NCI-H460 (cell line): ENCODE measurements around the gene SBF1. TPM values are rescaled to one million over a fixed set of nuclear protein-coding genes. Genes with fewer than 3 reads are reported as not detected.
A peak's percentile ranks its signal among the peaks of the same experiment; 100 is the strongest.

ENCODE experiments used
- DNase-seq: peaks from one replicate; pipeline ENCODE4 v3.0.0-alpha.2; 2016; ENCODE audit warnings: low read depth; ENCODE audit errors: extremely low read depth
- total RNA-seq: library from RNA; depleted of rRNA; stranded (reverse); fragments of >200 nt; shearing (Covaris generic); gene quantifications from 2 replicates; pipeline ENCODE4 v1.2.3, GENCODE V29; 2014

Gene SBF1
- total RNA-seq, 1 experiment from 2014 or later = 37.0 TPM

DNA sequence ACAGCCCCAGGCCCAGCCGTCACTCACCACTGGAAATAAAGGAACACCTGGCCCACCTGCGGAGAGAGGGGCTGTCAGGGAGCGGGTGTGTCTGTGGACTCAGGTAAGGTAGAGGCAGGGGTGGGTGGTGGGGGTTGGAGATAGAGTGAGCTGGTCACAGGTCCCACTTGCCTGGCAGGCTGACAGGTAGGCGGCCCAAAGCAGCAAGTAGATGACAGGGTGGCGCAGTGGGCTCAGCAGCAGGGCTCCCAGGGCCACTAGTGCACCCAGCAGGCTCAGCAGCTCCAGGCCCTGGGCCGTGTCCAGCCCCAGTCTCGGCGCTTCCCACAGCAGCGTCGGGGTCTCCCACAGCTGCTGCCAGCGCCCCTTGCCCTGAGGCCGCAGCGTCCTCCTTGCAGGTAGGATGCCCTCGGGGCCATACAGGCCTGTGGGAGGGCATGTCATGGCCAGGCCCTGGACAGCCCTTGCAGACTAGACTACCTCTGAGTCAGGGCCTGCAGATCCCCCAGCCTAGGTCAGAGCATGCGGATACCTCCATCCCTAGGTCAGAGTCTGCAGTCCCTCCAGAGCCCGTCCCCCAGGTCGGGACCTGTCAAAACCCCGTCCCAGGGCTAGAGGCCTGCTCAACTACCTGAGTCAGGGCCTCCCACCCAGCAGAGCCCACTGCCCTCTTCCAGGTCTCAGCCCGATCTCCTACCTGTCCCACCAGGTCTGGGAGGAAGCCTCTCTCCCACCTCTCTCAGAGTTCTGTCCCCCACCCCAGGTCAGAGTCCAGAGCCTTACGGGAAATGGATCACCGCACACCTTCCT is 32.0 kb upstream of the SBF1 start:
- DNase-seq = no peak

DNA sequence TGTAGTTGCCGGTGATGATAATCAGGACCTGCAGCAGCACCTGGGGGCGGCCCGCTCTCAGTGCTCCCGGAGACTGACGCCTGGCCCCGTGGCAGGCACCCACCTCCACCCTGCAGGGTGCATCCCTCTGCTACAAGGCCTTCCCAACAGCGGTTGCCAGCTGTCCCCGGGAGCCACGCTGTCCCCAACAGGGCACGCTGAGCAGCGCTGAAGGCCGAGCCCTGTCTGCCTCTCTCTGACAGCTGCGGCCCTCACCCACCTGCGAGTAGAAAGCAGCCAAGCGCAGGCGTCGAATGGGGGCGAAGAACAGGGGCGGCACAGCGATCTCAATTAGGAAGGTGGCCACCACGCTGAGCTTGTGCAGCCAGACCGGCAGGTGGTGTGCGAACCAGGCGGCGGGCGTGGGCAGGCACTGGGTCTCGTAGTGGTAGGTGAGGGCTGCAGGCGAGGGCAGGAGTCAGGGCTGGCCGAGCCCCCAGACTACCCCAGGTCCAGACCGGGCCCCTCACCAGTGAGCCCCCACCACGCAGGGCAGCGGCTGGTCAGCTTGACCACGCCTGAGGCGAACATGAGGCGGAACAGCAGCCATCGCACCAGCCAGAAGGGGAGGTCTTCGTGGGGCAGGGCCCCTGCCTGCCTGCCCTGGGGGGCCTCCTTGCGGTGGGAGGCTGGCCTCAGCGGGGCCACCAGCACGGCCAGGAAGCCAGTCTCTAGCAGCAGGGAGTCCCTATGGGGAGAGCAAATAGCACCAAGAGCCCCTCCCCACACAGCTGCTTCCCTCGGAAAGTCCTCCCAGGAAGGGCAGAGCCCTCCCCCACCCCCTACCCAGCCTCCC is 31.2 kb upstream of the SBF1 start:
- DNase-seq = no peak

DNA sequence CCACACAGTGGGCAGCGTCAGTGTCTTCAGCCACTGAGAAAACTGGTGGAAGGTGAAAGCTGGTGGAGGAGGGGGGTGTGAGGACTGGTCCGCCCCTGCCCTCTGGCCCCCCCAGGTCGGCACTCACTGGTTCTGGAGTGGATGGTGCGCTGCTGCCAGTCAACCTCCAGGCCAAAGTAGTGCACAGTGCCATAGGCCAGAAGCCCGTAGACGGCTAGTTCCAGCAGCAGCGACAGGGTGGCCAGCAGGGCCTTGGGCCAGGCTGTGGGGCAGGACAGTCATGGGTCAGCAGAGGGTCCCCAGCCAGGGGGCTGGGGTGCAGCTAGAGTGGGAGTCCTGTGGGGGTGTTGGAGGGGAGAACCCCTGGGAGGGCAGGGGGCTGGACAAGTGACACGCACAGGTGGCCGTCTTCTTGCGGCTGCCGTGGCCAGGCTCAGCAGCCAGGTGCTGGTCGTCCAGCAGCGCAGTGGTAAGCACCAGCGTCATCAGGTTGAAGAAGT is 30.5 kb upstream of the SBF1 start:
- DNase-seq = no peak

DNA sequence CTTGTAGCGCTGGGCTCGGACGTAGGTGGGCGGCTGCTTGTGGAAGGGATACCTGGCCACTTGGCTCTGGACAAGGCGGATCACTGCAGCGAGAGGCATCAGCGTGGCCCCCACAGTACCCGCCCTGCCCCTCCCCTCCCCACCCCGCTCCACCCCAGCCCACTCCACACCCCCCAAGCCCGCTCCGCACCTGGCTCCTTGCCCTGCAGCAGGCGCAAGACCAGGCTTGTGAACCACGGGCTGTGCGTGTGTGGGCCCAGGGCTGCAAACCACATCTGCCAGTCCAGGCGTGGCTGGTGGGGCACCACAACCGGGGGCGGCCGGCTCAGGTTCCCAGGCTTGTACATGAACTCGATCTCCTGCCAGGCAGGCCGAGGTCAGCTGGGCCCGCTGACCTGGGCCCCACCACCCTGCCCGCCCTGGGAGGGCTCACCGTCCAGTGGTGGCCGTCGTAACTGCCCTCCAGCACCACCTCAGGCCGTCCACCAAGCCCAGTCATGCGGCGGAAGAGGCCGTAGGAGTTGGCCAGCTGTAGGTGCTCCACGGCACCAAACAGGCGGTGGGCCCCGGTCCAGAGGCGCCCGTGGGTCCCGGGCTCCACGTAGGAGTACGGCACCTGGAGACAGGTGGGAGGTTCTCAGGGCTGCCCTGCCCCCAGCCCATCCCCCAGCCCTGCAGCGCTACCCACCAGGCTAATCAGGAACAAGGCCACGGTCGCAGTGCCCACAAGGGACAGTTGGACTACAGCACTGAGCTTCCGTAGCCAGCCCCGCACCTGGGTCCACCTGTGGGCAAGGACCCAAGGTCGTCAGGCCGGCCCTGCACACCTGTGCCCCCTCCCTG is 29.8 kb upstream of the SBF1 start:
- no peak for DNase-seq

DNA sequence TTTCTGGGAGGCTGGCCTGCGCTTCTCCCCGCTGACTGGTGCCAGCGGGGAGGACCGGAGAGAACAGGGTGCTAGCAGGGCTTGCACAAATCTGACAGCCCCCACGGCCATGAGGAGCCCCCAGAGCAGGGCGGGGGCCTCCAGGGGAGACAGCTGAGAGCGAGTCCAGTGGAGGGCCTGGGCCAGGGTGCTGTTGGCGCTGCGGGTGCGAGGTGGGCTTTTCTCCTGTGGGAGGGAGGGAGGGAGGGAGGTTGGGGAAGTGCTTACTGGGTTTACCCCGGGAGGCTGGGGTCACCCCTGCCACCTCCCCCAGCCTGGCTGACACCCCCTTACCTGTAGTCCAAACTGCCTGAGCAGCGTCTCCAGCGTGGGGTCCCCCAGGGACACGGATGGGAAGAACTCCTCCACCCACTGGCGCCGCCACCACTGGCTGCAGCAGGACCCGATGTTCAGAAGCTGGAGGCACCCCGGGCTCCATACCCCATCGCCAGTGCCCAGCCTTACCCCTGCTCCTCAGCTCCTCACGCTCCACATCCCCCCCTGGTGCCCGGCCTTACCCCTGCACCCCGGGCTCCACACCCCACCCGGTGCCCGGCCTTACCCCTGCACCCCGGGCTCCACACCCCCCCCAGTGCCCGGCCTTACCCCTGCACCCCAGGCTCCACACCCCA is 28.8 kb upstream of the SBF1 start:
- DNase-seq = no peak

DNA sequence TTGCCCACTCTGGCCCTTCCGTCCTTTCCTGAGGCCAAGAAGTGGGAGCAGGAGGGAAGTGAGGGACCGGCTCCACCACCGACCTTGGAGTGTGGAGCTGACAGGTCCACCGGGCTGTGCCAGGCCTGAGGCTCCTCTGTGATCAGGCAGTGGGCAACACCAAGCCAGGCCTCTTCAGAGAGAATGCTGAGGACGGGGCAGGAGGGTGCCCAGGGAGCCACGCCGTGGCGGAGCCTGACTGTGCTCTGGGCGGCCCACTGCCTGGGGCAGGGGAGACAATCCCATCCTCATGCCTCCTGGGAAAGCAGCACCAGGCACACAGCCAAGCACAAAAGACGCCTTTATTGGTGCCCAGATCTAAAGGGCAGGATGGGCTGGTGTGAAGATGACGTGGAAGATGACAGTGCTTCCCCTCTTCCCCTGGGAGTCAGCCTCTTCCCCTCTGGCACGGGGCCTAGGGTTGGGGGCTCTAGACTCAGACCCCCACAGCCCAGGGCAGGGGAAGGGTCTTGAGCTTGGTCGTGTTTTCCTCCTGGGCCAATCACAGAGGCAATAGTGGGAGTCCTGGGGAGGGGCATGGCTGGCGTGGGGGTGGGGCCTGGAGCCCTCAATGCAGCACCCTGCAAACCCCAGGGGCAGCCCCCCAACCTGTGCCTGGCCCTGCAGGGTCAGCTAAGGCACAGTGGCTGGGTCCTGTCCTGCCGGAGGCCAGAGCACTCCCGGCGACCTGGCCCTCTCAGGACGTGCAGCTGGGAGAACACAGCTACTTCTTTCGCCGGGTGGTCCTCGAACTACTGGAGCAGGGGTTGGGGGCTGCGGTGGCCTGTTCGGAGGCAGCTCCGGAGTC is 28.0 kb upstream of the SBF1 start:
- DNase-seq = no peak

DNA sequence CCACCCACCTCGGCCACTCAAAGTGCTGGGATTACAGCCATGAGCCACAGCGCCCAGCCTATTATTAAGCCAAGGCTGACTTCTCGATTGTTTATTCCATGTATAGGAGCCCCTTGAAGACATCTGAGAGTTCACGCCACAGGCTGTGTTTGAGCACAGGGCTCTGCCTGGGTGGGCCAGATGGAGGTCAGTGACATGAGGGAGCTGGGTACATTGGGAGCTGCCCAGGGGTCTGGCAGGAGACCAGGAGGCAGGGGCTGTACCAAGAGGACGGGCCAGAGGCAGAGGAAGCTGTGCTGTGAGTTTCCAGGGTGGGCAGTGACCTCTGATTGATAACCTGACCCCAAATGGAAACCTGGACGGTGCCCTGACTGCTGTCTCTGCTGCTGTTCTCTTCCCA is 27.3 kb upstream of the SBF1 start:
- DNase-seq = no peak

DNA sequence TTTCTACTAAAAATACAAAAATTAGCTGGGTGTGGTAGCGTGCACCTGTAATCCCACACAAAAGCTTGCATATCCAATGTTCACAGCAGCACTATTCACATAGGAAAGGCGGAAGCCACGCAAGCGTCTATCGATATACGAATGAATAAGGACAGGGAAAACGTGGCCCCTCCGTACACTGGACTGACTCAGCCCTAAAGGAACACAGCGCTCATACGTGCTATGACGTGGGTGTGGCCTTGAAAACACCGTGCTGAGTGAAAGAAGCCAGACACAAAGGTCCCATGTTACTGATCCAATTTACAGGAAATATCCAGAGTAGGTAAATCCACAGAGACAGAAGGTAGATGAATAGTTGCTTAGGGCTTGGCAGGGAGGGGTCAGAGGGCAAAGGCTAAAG is 25.6 kb upstream of the SBF1 start:
- no peak for DNase-seq

DNA sequence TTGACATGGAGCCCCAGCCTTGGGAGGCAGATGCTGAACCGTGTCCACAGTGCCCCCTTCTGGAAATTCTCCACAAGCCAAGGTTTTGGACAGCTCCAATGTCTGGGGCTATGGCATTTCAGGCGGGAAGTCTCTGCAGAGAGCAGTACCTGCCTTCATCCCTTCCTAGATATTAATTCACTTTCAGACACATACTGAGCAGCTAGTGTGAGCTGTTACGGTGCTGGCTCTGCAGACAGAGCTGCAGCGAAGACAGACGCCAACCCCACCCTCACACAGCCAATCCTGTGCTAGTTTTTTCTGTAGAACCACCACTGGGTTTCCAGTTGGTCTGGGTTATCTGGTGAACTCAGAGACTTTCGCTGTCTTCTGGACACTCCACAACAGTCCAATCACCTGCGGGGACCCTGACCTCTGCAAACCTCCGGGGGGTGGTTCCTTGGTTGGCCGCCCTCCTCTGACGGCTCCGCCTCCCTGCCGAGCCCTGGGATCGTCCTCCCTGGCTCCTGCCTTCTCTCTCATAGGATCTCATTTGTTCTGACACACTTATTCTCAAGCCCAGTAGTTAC is 23.6 kb upstream of the SBF1 start:
- peak; percentile 61 for DNase-seq

DNA sequence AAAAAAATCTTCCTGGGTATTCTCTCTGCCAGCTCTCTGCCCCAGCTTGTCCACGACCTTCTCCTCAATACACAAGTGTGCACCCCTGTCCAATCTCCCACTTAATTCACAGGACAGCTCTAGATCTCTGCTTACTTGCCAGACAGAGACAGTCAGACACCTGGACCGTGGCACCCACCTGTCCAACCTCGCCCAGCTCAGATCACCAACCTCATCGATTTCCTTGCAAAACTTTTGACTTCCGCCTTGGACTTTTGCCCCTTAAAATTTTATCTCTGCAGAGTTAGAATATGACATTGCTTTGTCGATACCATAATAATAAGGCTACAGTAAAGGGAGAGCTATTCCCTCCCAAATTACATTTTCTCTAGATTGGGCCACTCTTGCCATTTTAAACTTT is 22.3 kb upstream of the SBF1 start:
- no peak for DNase-seq

DNA sequence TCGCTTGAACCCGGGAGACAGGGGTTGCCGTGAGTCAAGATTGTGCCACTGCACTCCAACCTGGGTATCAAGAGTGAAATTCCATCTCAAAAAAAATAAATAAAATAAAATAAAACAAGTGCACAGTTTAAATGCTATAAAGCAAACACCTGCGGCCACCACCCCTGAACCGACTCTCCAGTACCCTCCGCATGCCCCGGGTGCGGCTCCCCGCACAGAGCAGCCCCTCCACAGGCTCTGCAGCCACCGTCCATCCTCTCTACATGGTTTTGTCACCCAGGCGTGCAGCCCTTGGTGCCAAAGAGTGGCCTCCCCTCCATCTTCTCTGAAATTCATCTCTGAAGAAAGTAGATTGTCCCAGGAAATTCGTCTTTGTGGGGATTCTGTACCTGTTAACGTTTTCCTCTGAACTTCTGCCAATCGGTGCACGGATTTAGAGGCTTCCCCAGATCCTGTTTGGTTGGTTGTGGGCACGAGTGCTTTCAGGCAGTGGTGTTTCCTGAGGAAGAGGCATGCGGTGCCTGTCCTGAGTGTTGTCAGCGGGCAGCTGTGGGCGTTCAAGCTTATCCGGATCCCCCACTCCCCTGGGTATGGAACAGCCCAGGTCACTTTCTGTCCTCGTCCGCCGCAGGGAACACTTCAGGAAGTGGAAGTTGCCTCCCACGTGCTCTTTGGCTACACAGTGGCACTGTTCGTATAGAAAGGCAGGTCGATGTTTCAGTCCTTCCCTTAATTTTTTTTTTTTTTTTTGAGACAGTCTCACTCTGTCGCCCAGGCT is 15.9 kb upstream of the SBF1 start:
- DNase-seq = no peak

DNA sequence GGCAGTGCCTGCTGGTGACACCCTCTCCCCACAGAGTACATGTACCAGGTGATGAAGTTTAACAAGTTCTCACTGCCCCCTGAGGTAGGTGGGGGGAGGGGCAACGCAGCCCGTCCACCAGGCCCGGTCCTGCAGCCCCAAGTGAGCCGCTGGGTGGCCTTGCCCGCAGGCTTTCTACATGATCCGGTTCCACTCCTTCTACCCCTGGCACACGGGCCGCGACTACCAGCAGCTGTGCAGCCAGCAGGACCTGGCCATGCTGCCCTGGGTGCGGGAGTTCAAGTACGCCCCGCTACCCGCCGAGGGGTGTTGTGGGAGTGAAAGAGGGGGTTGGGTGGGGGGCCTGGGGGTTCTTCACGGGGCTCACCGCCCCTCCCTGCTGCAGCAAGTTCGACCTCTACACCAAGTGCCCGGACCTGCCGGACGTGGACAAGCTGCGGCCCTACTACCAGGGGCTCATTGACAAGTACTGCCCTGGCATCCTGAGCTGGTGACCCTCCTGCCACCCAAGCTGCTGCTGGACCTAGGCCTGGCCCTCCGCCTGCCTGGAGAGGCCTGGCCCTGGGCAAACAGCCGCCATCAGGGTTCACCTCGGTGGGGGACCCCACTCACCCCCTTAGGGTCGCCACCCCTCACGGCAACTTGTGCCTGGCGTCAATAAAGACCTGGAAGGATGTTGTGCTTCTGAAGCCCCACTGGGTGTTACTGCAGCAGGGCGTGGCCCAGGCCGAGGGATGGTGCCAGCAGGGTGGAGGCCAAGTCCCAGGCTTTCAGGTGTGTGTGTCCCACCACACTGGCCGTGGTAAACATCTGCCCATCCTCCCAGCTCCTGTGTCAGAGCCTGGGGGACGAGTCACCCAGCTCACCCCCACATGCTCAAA is 14.8 kb upstream of the SBF1 start:
- DNase-seq = no peak

DNA sequence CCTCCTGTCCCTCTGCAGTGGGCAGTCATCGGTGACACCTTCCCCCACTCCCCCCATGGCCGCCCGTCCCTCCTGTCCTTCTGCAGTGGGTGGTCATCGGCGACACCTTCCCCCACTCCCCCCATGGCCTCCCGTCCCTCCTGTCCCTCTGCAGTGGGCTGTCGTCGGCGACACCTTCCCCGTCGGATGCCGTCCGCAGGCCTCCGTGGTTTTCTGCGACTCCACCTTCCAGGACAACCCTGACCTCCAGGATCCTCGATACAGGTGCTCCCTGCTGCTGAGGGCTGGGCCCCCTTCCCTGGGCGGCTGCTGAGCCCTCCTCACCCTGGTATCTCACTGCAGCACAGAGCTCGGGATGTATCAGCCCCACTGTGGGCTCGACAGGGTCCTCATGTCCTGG is 14.1 kb upstream of the SBF1 start:
- DNase-seq = no peak

DNA sequence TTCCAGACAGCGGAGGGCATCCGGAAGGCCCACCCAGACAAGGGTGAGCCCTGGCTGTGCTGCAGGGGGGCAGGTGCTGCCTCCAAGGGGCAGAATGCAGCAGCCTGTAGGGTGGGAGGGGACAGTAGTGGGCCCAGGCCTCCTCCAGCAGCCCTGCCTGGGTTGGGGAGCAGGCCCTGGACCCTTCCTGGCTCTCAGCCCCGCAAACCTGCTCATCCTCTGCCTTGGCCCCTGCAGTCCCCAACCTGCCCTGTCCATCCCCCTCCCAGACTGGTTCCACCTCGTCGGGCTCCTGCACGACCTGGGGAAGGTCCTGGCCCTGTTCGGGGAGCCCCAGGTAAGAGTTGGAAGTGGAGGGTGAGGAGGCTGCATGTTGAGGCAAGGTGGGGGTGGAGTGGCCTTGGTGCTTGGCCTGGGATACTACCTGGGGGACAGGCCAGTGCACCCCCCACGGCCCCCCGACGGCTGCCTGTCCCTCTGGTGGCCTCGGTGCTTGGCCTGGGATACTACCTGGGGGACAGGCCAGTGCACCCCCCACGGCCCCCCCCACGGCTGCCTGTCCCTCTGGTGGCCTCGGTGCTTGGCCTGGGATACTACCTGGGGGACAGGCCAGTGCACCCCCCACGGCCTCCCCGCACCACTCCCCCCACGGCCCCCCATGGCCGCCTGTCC is 13.3 kb upstream of the SBF1 start:
- DNase-seq = no peak

DNA sequence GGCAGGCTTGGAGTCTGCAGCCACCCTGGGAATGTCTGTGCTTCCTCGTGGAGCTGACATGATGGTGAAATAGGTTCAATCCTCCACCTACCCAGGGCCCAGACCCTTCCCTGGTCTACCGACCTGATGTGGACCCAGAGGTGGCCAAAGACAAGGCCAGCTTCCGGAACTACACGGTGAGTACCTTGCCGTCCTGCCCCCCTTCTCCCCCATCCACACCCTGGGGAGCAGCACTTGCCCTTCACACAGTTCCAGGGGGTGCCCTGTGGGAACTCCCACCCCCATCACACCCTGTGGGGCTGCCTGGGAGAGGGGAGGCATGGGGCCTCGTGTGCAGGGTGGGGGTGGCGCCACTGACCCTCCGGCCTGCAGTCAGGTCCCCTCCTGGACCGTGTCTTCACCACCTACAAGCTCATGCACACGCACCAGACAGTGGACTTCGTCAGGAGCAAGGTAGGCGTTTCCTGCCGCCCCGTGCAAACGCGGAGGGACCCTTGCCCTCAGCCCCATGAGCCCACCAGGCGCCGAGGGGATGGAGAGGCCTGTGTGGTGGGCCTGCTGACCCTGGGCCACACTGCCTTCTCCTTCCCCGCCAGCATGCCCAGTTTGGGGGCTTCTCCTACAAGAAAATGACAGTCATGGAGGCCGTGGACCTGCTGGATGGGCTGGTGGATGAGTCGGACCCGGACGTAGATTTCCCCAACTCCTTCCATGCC is 12.6 kb upstream of the SBF1 start:
- no peak for DNase-seq
